GM23248 (cell line): ENCODE measurements around the gene TOP3B. TPM values are rescaled to one million over a fixed set of nuclear protein-coding genes. Genes with fewer than 3 reads are reported as not detected.

Experiments used
- DNase-seq: peaks from one replicate; pipeline ENCODE4 v3.0.0-alpha.2; 2015
- H2AFZ ChIP-seq: fragments of 200-600 bp; sonication (generic); 2 replicates; pipeline ENCODE4 v1.6.1; 2016; ENCODE audit warnings: antibody characterized with exemption
- H3F3A ChIP-seq: fragments of 200-600 bp; sonication (generic); 2 replicates; pipeline ENCODE4 v1.6.1; 2016; ENCODE audit warnings: mild to moderate bottlenecking, antibody characterized with exemption, mixed run types; ENCODE audit not compliant: insufficient read depth
- H3K27ac ChIP-seq: fragments of 200-600 bp; sonication (generic); 2 replicates; pipeline ENCODE4 v1.5.1; 2016; ENCODE audit warnings: mild to moderate bottlenecking
- H3K27me3 ChIP-seq: fragments of 200-600 bp; sonication (generic); replicated peaks from 2 replicates; pipeline ENCODE4 v1.6.1; 2016; ENCODE audit warnings: mild to moderate bottlenecking; ENCODE audit not compliant: insufficient read depth
- H3K36me3 ChIP-seq: fragments of 200-600 bp; sonication (generic); 2 replicates; pipeline ENCODE4 v1.6.1; 2016; ENCODE audit warnings: low read depth, mild to moderate bottlenecking
- H3K4me1 ChIP-seq: fragments of 200-600 bp; sonication (generic); 2 replicates; pipeline ENCODE4 v1.6.1; 2016; ENCODE audit warnings: mild to moderate bottlenecking; ENCODE audit not compliant: insufficient read depth
- H3K4me2 ChIP-seq: fragments of 200-600 bp; sonication (generic); one replicate; pipeline ENCODE4 v1.6.1; 2016; ENCODE audit warnings: mild to moderate bottlenecking; ENCODE audit not compliant: unreplicated experiment
- H3K4me3 ChIP-seq: fragments of 200-600 bp; sonication (generic); 2 replicates; pipeline ENCODE4 v1.5.1; 2016; ENCODE audit warnings: mild to moderate bottlenecking
- H3K79me2 ChIP-seq: fragments of 200-600 bp; sonication (generic); 2 replicates; pipeline ENCODE4 v1.6.1; 2016; ENCODE audit warnings: mild to moderate bottlenecking; ENCODE audit not compliant: insufficient read depth
- H3K9ac ChIP-seq: fragments of 200-600 bp; sonication (generic); 2 replicates; pipeline ENCODE4 v1.6.1; 2016; ENCODE audit warnings: mild to moderate bottlenecking
- H3K9me2 ChIP-seq: fragments of 200-600 bp; sonication (generic); 2 replicates; pipeline ENCODE4 v1.6.1; 2016; ENCODE audit warnings: mixed run types, mild to moderate bottlenecking, moderate library complexity; ENCODE audit not compliant: insufficient read depth
- H3K9me3 ChIP-seq: fragments of 200-600 bp; sonication (generic); one replicate; pipeline ENCODE4 v1.6.1; 2017; ENCODE audit warnings: low read depth
- H4K20me1 ChIP-seq: fragments of 200-600 bp; sonication (generic); 2 replicates; pipeline ENCODE4 v1.6.0; 2016; ENCODE audit not compliant: insufficient read depth
- EZH2 ChIP-seq: fragments of 200-600 bp; sonication (generic); IDR thresholded peaks from 2 replicates; pipeline ENCODE4 v1.6.1; 2018; ENCODE audit warnings: antibody characterized with exemption, mild to moderate bottlenecking; ENCODE audit not compliant: insufficient read depth, poor library complexity, severe bottlenecking
- EZH2phosphoT487 ChIP-seq: fragments of 200-600 bp; sonication (generic); IDR thresholded peaks from 2 replicates; pipeline ENCODE4 v1.6.1; 2018; ENCODE audit warnings: antibody characterized with exemption, moderate library complexity, mild to moderate bottlenecking, low read depth; ENCODE audit not compliant: insufficient read depth
- WGBS, 2 experiments: methylation state at CpG; one replicate each; pipeline ENCODE4 v1.1.6; 2015 to 2017; ENCODE audit warnings: low lambda C conversion rate in 2 of 2, low coverage in 1 of 2; ENCODE audit errors: missing lambda C conversion rate in 2 of 2; 5-methylcytosine and 5-hydroxymethylcytosine counted together
- in situ Hi-C: fragments of 300-500 bp; cut with MboI; formaldehyde crosslinking; loops from 2 replicates; pipeline ENCODE4 v1.15.0; 2020
- polyA plus RNA-seq: library from polyadenylated mRNA; unstranded; fragments of >200 nt; fragmentation: Nextera tagmentation; extraction: Ambion mirVana; gene quantifications from 2 replicates; pipeline ENCODE4 v1.2.1, GENCODE V29; 2016
- total RNA-seq: library from RNA; depleted of rRNA; stranded (reverse); fragments of >200 nt; shearing (Covaris generic); gene quantifications from 2 replicates; pipeline ENCODE4 v1.2.3, GENCODE V29; 2014

TOP3B gene
- total and polyA plus RNA-seq, 2 experiments from 2014 or later = 11.6 to 16.0 TPM

- no peaks in the 10 kb centered on the region for H4K20me1 ChIP-seq
- no peak overlapping the region for H2AFZ ChIP-seq
- peaks cover 10% of the 10 kb centered on the region; the same call in 1 of the 2 replicates for H3K36me3 ChIP-seq
- 63 to 72% methylated on average over 6 to 7 of the region's 7 CpGs for WGBS, 2 experiments
- H3F3A ChIP-seq = no peaks in the 10 kb centered on the region
- H3K9ac ChIP-seq = no peak overlapping the region
- in situ Hi-C loops = no loop called here
- H3K79me2 ChIP-seq = peaks cover 16% of the 10 kb centered on the region; the same call in 1 of the 2 replicates
- H3K27me3 ChIP-seq = no peaks in the 10 kb centered on the region
- no peaks in the 10 kb centered on the region for H3K4me1 ChIP-seq
- DNase-seq = peak; percentile 60
- no peak overlapping the region for H3K27ac ChIP-seq
- H3K4me2 ChIP-seq = no peak overlapping the region
- H3K9me3 ChIP-seq = no peaks in the 10 kb centered on the region
- TF ChIP-seq EZH2 = no peak
- TF ChIP-seq EZH2phosphoT487 = no peak
- no peaks in the 10 kb centered on the region for H3K9me2 ChIP-seq
- H3K4me3 ChIP-seq = no peak overlapping the region
Measured at GRCh38 chr22:21972293-21972779, 10.3 kb downstream of the TOP3B start.

DNA sequence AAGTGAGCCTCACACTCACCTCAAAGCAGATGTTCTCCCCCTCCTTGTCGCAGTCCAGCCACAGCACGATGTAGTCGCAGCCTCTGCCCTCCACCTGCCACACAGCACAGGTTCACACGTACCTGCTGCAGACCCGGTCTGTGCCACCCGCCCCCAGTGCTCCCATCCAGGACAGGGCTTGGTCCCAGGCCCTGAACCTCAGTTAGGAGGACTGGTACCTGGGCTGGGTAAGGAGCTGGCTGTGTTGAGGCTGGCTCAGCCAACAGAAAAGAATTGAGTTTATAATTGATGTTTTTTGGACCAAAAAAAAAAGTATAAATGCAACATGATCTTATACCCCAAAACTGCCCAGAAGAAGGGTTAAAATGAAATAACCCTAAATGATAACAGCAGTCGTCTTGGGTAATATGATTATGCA is 10.7 kb downstream of the TOP3B start:
- H3K27me3 ChIP-seq = no peaks in the 10 kb centered on the region

DNA sequence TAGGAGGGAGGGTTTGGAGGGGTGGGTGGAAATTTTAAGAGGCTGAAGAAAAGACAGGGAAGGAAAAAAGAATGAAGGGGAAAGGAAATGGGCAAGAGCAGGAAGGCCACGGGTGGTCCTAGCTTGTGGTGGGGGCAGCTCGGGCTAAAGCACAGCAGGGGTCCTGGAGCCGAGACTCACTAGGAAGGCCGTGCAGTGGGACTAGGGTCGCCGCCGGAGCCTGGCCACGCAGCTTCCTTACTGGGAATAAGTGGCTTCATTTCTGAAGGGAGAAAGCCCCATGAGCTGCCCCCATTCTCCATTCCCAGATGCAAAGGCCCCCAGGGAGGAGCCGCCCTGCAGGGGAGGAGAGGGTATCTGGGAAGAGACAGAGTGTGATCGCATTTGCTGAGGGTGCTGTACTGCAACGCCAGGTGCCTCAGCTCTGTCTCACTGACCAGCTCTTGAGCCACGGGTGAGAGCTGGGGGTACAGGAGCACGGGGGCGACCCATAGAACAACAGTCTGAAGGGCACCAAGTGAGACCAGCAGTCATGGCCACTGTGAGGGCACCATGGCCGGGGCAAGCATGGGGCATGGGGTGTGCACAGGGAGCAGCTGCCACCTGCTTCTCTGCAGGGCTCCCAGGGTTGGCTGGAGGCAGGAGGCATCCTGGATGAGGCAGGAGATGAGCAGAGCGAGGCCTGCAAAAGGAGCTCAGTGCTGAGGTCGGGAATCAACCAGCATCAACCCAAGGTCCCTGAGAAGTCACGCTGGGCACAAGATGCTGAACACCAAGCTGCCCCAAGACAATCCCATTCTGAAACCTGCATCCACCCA is 11.6 kb downstream of the TOP3B start:
- 89 to 91% methylated on average over 17 to 18 of the region's 18 CpGs for WGBS, 2 experiments
- Histone ChIP-seq H4K20me1 (no peaks in the 10 kb centered on the region), H3K4me3 (no peak overlapping the region), H3F3A (no peaks in the 10 kb centered on the region), H3K27ac (no peak overlapping the region), H3K4me2 (no peak overlapping the region), H3K9ac (no peak overlapping the region), H3K9me2 (no peaks in the 10 kb centered on the region), H3K36me3 (peaks cover 10% of the 10 kb centered on the region; the same call in 1 of the 2 replicates), H3K27me3 (no peaks in the 10 kb centered on the region), H3K79me2 (0 out of 2 replicates have a peak, but pooled peaks cover 4% of the 10 kb centered on the region), H3K4me1 (no peaks in the 10 kb centered on the region), H2AFZ (no peak overlapping the region), H3K9me3 (no peaks in the 10 kb centered on the region)
- TF ChIP-seq EZH2phosphoT487 = no peak
- no peak for DNase-seq
- in situ Hi-C loops = no loop called here

More for the DNA sequence above, 10.7 kb downstream of the TOP3B start:
- no peaks in the 10 kb centered on the region for H3K9me2 ChIP-seq
- no peaks in the 10 kb centered on the region for H4K20me1 ChIP-seq
- no peaks in the 10 kb centered on the region for H3F3A ChIP-seq
- no peak overlapping the region for H3K9ac ChIP-seq
- no peaks in the 10 kb centered on the region for H3K4me1 ChIP-seq
- H3K27ac ChIP-seq = no peak overlapping the region
- DNase-seq = no peak
- no peak overlapping the region for H2AFZ ChIP-seq
- H3K79me2 ChIP-seq = peaks cover 12% of the 10 kb centered on the region; the same call in 1 of the 2 replicates
- in situ Hi-C loops = no loop called here
- TF ChIP-seq EZH2phosphoT487 = no peak
- TF ChIP-seq EZH2 = no peak
- H3K4me2 ChIP-seq = no peak overlapping the region
- 95 to 96% methylated on average over 7 of the region's 7 CpGs for WGBS, 2 experiments
- H3K4me3 ChIP-seq = no peak overlapping the region
- H3K36me3 ChIP-seq = peaks cover 10% of the 10 kb centered on the region; the same call in 1 of the 2 replicates
- no peaks in the 10 kb centered on the region for H3K9me3 ChIP-seq

DNA sequence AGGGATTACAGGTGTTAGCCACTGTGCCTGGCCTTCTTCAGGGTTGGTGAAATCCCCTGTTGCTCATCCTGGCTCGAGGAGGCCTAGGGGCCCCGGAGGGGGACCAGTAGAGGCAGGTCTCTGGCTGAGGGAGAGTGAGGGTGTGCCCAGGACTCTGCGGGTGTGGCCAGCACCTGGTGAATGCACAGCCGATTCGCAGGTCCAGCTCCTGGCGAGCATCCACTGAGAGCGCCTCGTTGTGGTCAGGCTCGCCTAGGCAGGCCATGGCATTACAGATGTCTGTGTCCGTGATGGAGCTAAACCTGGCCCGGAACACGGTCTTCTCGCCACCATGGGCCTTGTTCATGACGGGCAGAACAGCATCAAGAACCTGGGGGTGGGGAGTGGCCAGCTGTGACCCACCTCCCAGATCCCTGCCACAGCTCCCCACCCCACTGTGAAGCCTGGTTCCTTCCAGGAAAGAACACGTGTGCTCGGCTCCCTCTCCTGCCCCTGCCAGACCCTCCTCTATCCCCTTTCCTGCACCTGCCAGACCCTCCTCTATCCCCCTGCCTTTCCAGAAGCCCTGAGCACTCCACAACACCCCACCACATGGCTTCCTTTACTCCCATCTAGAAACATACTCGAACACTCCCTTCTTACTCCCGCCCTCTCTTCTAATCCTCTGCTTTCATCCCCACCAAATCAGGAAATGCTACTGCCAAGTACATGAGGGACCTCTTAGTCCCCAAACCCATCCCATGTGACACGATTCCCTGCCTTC is 12.4 kb downstream of the TOP3B start:
- H4K20me1 ChIP-seq = no peaks in the 10 kb centered on the region
- no peak for DNase-seq
- no peaks in the 10 kb centered on the region for H3K9me3 ChIP-seq
- no peaks in the 10 kb centered on the region for H3K9me2 ChIP-seq
- in situ Hi-C loops = no loop called here
- no peak overlapping the region for H3K4me2 ChIP-seq
- no peak overlapping the region for H3K4me3 ChIP-seq
- no peak overlapping the region for H3K9ac ChIP-seq
- H3F3A ChIP-seq = no peaks in the 10 kb centered on the region
- 93 to 94% methylated on average over 18 to 19 of the region's 19 CpGs for WGBS, 2 experiments
- no peaks in the 10 kb centered on the region for H3K27me3 ChIP-seq
- H3K79me2 ChIP-seq = no peaks in the 10 kb centered on the region
- TF ChIP-seq EZH2 = no peak
- TF ChIP-seq EZH2phosphoT487 = no peak
- no peak overlapping the region for H2AFZ ChIP-seq
- H3K27ac ChIP-seq = no peak overlapping the region
- H3K36me3 ChIP-seq = peaks cover 10% of the 10 kb centered on the region; the same call in 1 of the 2 replicates
- H3K4me1 ChIP-seq = no peaks in the 10 kb centered on the region
